ENCODE results near the gene ID3.
"Not testable (repeated sequence)": the region's sequence is repeated elsewhere in the genome, so short reads cannot be mapped to it uniquely, and the experiment has no call there.

ID3 gene

DNA sequence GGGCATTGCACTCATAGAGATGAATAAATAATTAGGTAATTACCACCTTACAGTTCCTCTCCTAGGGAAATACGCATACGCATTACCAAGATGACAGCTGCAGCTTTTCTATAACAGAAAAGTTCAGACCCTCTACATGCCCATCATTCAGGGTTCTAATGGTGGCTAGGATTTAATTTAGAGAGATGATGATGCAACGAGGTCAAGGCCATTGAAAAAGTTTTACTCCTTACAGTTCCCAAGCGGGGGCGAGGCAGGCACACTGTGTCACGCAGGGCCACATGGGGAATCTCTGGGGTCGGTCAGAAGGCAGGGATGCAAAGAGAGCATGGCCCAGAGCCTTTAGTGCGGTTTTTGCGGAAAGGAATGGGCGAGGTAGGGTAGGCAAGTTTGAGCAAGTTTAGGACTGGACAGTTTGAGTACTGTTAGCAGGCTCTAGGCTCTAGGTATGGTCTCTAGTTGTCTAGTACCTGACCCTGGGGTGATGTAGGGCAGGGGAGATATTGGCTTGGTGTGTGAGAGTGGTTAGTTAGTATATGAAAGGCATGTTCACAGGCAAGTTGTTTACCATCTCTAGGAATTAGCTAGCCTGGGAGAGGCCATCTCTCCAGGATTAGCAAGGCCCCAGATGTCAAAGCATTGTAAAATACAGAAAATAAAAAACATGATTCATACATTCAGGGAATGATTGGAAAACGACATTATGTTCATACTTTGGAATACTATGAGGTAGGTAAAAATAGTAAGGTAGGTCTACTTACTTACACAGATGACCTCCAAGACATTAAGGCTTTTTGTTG, 29.6 kb upstream of the ID3 start:
- no peak for DNase-seq

- DNase-seq: no peak
Measured at GRCh38 chr1:23585321-23586022, 26.2 kb upstream of the ID3 start.

GRCh38 chr1:23583727-23584126, 24.4 kb upstream of the ID3 start:
- not testable (repeated sequence) for DNase-seq

GRCh38 chr1:23582820-23583219, 23.5 kb upstream of the ID3 start:
- DNase-seq: no peak

GRCh38 chr1:23581219-23581618, 21.9 kb upstream of the ID3 start:
- DNase-seq: no peak

DNA sequence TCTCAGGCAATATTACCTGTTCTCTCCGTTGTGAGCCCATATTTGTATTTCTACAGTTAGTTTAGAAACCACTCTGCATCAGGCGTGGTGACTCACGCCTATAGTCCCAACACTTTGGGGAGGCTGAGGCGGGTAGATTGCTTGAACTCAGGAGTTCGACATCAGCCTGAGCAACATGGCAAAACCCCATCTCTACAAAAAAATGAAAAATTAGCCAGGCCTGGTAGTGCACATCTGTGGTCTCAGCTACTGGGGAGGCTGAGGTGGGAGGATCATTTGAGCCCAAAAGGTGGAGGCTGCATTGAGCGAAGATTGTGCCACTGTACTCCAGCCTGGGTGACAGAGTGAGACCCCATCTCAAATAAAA, 19.7 kb upstream of the ID3 start:
- DNase-seq: no peak

DNA sequence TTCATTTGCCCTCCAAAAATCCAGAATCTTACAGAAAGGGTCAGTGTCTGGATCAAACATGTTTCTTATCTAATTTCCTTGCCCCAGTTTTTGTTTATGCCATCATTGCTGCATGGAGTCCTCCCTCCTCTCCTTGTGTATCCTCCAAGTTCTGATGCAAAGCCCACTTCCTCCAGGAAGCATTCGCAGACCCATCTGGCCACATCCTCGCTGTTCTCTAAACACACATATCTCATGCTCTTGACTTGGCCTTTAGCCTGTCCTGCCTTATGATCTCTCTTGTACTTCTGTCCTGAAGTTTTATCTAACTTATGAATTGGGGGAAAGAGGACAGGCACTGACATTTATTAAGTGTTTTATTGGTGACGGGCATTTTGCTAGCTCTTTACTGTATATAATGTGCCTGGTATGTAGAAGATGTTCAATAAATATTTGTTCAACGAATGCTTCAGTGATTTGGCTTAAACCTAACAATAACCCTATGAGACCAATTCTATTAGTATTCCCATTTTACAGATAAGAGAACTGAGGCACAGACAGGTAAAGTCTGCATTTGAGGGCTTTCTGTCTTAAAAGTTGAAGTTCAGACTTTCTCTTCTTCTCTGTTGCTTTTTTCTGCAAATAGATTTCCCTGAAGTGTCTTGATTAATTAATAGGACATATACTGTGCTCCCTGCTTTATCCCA, 19.2 kb upstream of the ID3 start:
- no peak for DNase-seq

DNA sequence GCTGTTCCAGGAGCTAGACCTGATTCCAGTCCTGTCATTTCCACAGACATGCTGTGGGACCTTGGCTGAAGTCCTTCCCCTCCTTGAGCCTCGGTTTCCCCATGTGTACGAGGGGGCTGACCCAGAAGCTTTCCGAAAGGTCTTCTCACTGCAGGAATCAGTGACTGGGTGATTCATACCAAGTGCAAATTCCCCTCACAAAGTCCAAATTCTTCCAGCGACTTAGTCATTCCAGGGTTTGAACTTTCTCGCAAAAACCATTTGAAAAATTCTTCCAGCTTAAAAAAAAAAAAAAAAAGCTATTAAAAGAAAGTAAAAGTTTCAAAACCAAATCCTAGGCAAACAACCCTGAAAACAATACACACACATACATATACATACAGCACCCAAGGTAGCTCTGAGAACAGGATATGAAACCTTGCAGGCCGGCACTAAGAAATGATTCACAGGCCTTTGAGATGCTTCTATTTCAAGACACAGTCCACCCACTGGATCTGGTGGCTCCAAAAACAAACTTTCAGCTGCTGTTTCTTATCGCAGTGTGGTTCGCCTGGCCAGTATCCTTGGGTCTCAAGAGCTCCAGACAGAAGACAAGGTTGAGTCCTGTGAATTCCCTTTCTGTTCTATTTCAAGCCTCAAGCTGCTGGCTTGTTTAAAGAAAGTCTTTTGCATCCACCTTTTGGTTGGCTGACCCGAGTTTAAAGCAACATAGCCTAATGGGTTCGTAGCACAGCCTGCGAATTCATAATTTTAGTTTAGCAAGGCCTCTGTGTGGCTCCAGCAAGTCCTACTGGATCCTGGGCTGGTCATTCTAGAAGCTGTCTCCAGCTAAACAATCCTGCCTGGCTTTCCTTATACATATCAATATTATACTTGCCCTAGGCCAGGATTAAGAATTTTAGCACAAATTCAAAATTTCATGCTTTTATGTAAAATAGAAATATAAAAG, 18.0 kb upstream of the ID3 start:
- no peak for DNase-seq

GRCh38 chr1:23576338-23577055, 17.2 kb upstream of the ID3 start:
- no peak for DNase-seq

- DNase-seq: no peak
Measured at GRCh38 chr1:23575226-23575810, 16.0 kb upstream of the ID3 start.

- DNase-seq: no peak
Measured at GRCh38 chr1:23574265-23574754, 15.0 kb upstream of the ID3 start.

GRCh38 chr1:23573574-23574182, 14.4 kb upstream of the ID3 start:
- DNase-seq: no peak

GRCh38 chr1:23571465-23571864, 12.2 kb upstream of the ID3 start:
- DNase-seq: no peak

- no peak for DNase-seq
Measured at GRCh38 chr1:23570001-23570691, 10.8 kb upstream of the ID3 start.

DNA sequence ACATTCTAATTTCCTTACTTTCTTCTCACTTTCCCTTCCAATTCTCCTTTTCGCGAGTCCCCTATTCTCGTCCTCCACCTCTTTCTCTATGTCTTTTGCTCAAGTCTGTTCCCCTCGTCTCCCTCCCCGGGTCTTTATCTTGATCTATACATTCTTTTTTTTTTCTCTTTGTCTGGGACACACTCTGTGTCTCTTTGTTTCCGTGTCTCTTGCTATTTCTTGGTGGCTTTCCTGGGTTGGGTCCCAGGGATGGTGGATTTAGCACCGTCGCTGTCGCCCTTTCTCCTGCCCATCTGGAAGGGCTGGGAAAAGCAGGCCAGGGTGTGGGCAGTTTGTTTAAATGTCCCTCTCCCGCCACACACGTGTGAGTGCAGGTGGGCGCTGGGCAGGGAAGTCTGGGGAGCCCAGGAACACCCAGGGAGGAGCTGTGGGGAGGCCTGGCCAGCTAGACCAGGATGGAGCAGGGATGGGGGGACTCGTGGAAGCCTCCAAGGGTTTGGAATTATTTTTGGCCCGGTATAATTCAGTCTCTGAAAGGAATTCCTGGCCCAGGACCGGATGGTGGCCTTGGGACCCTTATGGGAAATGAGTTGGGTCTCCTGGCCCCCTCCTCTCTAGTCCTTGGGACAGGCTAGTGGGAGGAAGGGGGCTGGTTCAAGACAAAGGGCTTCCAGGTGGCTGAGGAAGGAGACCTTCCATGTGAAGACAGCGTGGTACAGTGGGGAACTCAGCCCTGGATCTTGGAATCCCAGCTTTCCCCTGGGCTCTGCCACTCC, 9.5 kb upstream of the ID3 start:
- DNase-seq: no peak

- DNase-seq: no peak
Measured at GRCh38 chr1:23567996-23568607, 8.8 kb upstream of the ID3 start.

DNA sequence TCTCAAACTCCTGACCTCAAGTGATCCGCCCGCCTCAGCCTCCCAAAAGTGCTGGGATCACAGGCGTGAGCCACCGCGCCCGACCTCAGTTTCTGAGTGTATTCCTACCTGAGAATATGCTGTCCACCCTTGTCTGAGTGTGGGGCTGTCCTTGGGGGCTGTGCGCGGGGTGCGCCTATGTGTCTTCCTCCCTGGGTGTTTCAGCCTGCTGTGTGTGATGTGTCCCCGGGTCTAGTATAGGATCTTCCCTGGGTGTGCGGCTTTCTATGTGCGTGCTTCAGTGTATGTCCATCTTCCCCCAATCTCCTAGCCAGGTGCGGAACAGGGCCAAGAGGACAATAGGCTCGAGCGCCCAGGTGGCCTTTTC, 8.3 kb upstream of the ID3 start:
- no peak for DNase-seq

DNA sequence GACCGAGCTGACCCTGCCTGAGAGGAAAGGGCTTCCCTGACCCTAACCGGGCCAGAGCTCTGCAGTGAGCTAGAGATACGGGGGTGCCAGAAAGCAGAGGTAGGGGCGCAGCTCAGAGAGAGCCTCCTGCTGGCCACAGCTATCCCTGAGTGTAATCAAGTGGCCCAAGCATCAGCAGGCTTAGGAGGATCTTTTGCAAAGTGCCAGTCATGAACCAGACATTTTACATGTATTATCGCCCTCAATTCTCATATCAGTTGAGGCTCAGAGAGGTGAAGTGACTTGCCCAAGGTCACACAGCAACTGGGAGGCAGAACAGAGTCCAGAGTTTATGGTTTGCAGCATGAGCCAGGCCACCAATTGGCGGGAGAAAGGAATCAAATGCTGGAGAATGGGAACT, 7.0 kb upstream of the ID3 start:
- no peak for DNase-seq

DNA sequence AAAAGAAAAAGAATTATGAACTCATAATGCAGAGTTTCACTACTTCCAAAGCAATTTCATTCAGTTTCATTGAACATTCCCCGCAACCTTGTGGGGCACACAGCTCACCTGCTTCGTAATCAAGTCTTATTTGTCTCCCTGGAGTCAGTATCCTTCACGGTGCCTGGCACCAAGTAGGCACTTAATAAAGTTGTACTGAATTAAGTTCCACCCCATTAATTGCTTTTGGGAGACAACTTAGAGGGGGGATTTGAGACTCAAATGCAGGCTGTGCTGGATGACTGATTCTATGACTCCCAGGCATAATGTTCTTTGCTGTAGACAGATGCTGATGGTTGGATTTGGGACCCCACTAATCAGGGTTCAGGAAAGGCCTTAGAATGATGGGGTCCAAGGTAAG, 6.5 kb upstream of the ID3 start:
- DNase-seq: no peak

All from NCI-H446 treated with DMSO at 0.1 percent for 48 hours (cell line).